Duodenal mucosa (tissue), 2 donors: ENCODE results near the gene ANKRD33B.
"Not testable (repeated sequence)": the region's sequence is repeated elsewhere in the genome, so short reads cannot be mapped to it uniquely, and the experiment has no call there.

Experiments used
- H3K27ac ChIP-seq: one replicate; pipeline ENCODE4 v1.7.0; 2013; ENCODE audit warnings: low read depth, low read length
- H3K27me3 ChIP-seq, 2 donors: one replicate each; pipeline ENCODE4 v1.7.0; 2013; ENCODE audit warnings: low read length in 2 of 2, control low read depth in 1 of 2; ENCODE audit not compliant: insufficient read depth in 2 of 2, control insufficient read depth in 1 of 2
- H3K36me3 ChIP-seq, 2 donors: one replicate each; pipeline ENCODE4 v1.7.0; 2013; ENCODE audit warnings: low read length in 2 of 2, control low read depth in 1 of 2; ENCODE audit not compliant: insufficient read depth in 2 of 2, control insufficient read depth in 1 of 2
- H3K4me1 ChIP-seq, 2 donors: one replicate each; pipeline ENCODE4 v1.7.0; 2013; ENCODE audit warnings: low read length in 2 of 2, control low read depth in 1 of 2; ENCODE audit not compliant: insufficient read depth in 2 of 2, control insufficient read depth in 1 of 2
- H3K4me3 ChIP-seq, 2 donors: one replicate each; pipeline ENCODE4 v1.7.0; 2013; ENCODE audit warnings: low read length in 2 of 2, low read depth in 1 of 2
- H3K9ac ChIP-seq, 2 donors: one replicate each; pipeline ENCODE4 v1.7.0; 2013; ENCODE audit warnings: low read length in 2 of 2, low read depth in 1 of 2
- H3K9me3 ChIP-seq, 2 donors: one replicate each; pipeline ENCODE4 v1.7.0; 2013; ENCODE audit warnings: low read length in 2 of 2, control low read depth in 1 of 2; ENCODE audit not compliant: control insufficient read depth in 1 of 2

ANKRD33B gene

GRCh38 chr5:10546186-10546585 lies 17.7 kb upstream of the ANKRD33B start:
- peaks cover 0 to 3% of the 10 kb centered on the region in 2 donors for H3K27me3 ChIP-seq
- no peak overlapping the region for H3K27ac ChIP-seq
- H3K9ac ChIP-seq: no peak overlapping the region
- peaks cover 0 to 5% of the 10 kb centered on the region in 2 donors for H3K9me3 ChIP-seq
- no peaks in the 10 kb centered on the region for H3K4me1 ChIP-seq
- H3K4me3 ChIP-seq: no peak overlapping the region
- H3K36me3 ChIP-seq: no peaks in the 10 kb centered on the region

- H3K9me3 ChIP-seq: peaks cover 0 to 5% of the 10 kb centered on the region in 2 donors
- no peaks in the 10 kb centered on the region for H3K36me3 ChIP-seq
- no peaks in the 10 kb centered on the region for H3K4me1 ChIP-seq
- H3K27ac ChIP-seq: no peak overlapping the region
- peaks cover 0 to 3% of the 10 kb centered on the region in 2 donors for H3K27me3 ChIP-seq
- no peak overlapping the region for H3K4me3 ChIP-seq
- no peak overlapping the region for H3K9ac ChIP-seq
These were observed 15.3 kb upstream of the ANKRD33B start for GRCh38 chr5:10548418-10549122.

- not testable (repeated sequence) for H3K9ac ChIP-seq, H3K36me3 ChIP-seq, H3K4me1 ChIP-seq, H3K9me3 ChIP-seq, H3K27me3 ChIP-seq, H3K4me3 ChIP-seq, H3K27ac ChIP-seq
These were observed 14.8 kb upstream of the ANKRD33B start for GRCh38 chr5:10549123-10549514.

- Histone ChIP-seq H3K9ac (no peak overlapping the region), H3K4me3 (no peak overlapping the region), H3K36me3 (no peaks in the 10 kb centered on the region), H3K27ac (no peak overlapping the region), H3K27me3 (peaks cover 0 to 3% of the 10 kb centered on the region in 2 donors), H3K9me3 (peaks cover 0 to 5% of the 10 kb centered on the region in 2 donors), H3K4me1 (no peaks in the 10 kb centered on the region)
These were observed 13.5 kb upstream of the ANKRD33B start for GRCh38 chr5:10550222-10550995.

GRCh38 chr5:10551782-10552138 lies 12.1 kb upstream of the ANKRD33B start:
- Histone ChIP-seq H3K4me1 (no peaks in the 10 kb centered on the region), H3K4me3 (no peak overlapping the region), H3K27me3 (peaks cover 0 to 3% of the 10 kb centered on the region in 2 donors), H3K36me3 (no peaks in the 10 kb centered on the region), H3K27ac (no peak overlapping the region), H3K9me3 (peaks cover 0 to 5% of the 10 kb centered on the region in 2 donors), H3K9ac (no peak overlapping the region)

GRCh38 chr5:10552183-10553143 lies 11.4 kb upstream of the ANKRD33B start:
- Histone ChIP-seq H3K4me1 (no peaks in the 10 kb centered on the region), H3K9ac (no peak overlapping the region), H3K27ac (no peak overlapping the region), H3K27me3 (no peaks in the 10 kb centered on the region), H3K4me3 (no peak overlapping the region), H3K36me3 (no peaks in the 10 kb centered on the region), H3K9me3 (peaks cover 0 to 5% of the 10 kb centered on the region in 2 donors)

GRCh38 chr5:10553476-10553875 lies 10.4 kb upstream of the ANKRD33B start:
- no peaks in the 10 kb centered on the region for H3K27me3 ChIP-seq
- no peak overlapping the region for H3K9ac ChIP-seq
- no peaks in the 10 kb centered on the region for H3K4me1 ChIP-seq
- H3K36me3 ChIP-seq: no peaks in the 10 kb centered on the region
- no peak overlapping the region for H3K27ac ChIP-seq
- peaks cover 0 to 2% of the 10 kb centered on the region in 2 donors for H3K9me3 ChIP-seq
- no peak overlapping the region for H3K4me3 ChIP-seq

- H3K9ac ChIP-seq: no peak overlapping the region
- no peak overlapping the region for H3K4me3 ChIP-seq
- H3K4me1 ChIP-seq: no peaks in the 10 kb centered on the region
- peaks cover 0 to 2% of the 10 kb centered on the region in 2 donors for H3K27me3 ChIP-seq
- H3K27ac ChIP-seq: no peak overlapping the region
- H3K9me3 ChIP-seq: no peaks in the 10 kb centered on the region
- no peaks in the 10 kb centered on the region for H3K36me3 ChIP-seq
These were observed 8.6 kb upstream of the ANKRD33B start for GRCh38 chr5:10555277-10555684.

- no peak overlapping the region for H3K9ac ChIP-seq
- no peak overlapping the region for H3K27ac ChIP-seq
- peaks cover 0 to 6% of the 10 kb centered on the region in 2 donors for H3K27me3 ChIP-seq
- H3K9me3 ChIP-seq: no peaks in the 10 kb centered on the region
- no peaks in the 10 kb centered on the region for H3K36me3 ChIP-seq
- H3K4me1 ChIP-seq: no peaks in the 10 kb centered on the region
- H3K4me3 ChIP-seq: no peak overlapping the region
These were observed 7.5 kb upstream of the ANKRD33B start for GRCh38 chr5:10556289-10556807.
